ENCODE results near the gene EIF4B. TPM values are rescaled to one million over a fixed set of nuclear protein-coding genes. Genes with fewer than 3 reads are reported as not detected.

EIF4B gene
- 104 TPM for polyA plus RNA-seq

DNA sequence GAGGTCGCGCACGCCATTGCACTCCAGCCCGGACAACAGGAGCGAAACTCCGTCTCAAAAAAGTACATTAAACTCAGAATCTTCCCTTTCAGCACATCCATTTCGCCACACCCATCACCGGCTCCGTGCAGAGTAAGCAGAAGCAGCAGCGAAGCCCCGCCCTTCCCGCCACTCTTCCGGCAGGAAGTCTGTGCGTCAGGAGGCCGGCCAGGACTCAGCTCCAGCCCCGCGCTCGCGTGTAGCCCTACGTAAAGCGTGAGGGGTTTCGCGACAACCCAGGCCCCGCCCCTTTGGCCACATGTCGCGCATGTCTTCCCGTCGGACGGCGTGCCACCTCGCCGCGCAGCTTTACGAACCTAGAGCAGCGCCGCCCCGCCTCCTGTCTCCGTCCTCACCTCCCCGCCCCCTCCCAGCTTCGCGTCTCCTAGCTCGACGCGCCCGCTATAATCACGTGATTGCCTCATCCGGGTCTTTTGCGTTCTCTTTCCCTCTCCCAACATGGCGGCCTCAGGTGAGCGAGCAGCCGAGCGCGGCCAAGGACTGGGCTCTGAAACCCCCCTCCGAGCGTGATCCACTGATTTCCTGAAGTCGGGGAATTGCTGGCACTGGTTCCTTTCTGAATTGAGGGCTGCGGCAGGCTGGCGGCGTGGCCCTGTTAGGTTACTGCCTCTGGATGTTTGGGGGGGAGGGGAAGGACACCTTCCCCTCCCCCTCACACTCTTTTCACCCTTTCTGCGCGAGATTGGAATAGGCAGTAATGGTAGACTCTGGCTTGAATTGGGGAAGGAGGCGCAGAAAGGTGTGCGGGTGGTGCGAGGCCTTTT is at the start of gene EIF4B:
TSS of gene EIF4B (plus strand) at position 471 of the 824 bp plus-strand sequence. CDS start at position 499, 28 bp downstream.
- peaks cover 4% of the 10 kb centered on the region for H3K36me3 Mint-ChIP-seq
- H3K4me1 Mint-ChIP-seq = peaks cover 36 to 37% (median 36%) of the 10 kb centered on the region in 3 donors

DNA sequence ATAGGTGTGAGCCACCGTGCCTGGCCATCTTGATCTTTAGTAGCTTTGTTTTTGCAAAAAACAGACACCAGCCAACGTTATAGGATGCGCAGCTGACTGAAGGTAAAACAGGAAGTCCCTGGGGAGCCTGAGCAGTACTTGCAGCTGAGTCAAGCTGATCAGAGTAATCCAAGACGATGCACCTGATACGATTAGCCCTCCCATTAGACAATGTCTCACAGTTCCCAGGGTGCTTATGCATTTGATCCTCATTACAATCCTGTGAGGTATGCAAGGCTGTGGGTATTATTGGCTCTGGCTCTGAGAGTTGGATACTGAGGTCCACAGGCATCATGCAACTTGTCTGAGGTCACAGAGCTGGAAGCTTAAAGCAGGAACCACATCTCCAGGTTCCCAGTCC is 49.3 kb upstream of the EIF4B start:
- H3K27ac Mint-ChIP-seq = no peak overlapping the region
- no peak overlapping the region for H3K4me3 Mint-ChIP-seq
- H3K9me3 Mint-ChIP-seq = no peaks in the 10 kb centered on the region
- H3K27me3 Mint-ChIP-seq = peaks cover 2% of the 10 kb centered on the region
- no peaks in the 10 kb centered on the region for H3K4me1 Mint-ChIP-seq
- H3K36me3 Mint-ChIP-seq = no peaks in the 10 kb centered on the region

More for the DNA sequence above, at the start of gene EIF4B:
- Mint-ChIP-seq H3K27ac (peak within 1 kb of the TSS; percentile 99 to 100 (median 100)), H3K4me3 (peak within 1 kb of the TSS; percentile 97 to 99 (median 98)), H3K9me3 (no peaks in the 10 kb centered on the region), H3K27me3 (no peaks in the 10 kb centered on the region)

GRCh38 chr12:52964556-52965336 is 41.5 kb upstream of the EIF4B start:
- Mint-ChIP-seq H3K27ac (no peak overlapping the region), H3K27me3 (peaks cover 14% of the 10 kb centered on the region), H3K36me3 (no peaks in the 10 kb centered on the region), H3K4me1 (no peaks in the 10 kb centered on the region), H3K9me3 (no peaks in the 10 kb centered on the region), H3K4me3 (peak overlapping the region in 1 of 4 donors; percentile 43)

GRCh38 chr12:52965337-52965731 is 40.9 kb upstream of the EIF4B start:
- no peaks in the 10 kb centered on the region for H3K4me1 Mint-ChIP-seq
- no peak overlapping the region for H3K27ac Mint-ChIP-seq
- peaks cover 12% of the 10 kb centered on the region for H3K27me3 Mint-ChIP-seq
- no peak overlapping the region for H3K4me3 Mint-ChIP-seq
- H3K9me3 Mint-ChIP-seq = no peaks in the 10 kb centered on the region
- no peaks in the 10 kb centered on the region for H3K36me3 Mint-ChIP-seq

- Mint-ChIP-seq H3K9me3 (no peaks in the 10 kb centered on the region), H3K27ac (no peak overlapping the region), H3K4me3 (no peak overlapping the region), H3K4me1 (peaks cover 0 to 2% (median 0%) of the 10 kb centered on the region in 3 donors), H3K36me3 (no peaks in the 10 kb centered on the region), H3K27me3 (peaks cover 5% of the 10 kb centered on the region)
These were observed 37.0 kb upstream of the EIF4B start for GRCh38 chr12:52969166-52969795.

- Mint-ChIP-seq H3K27ac (no peak overlapping the region), H3K9me3 (no peaks in the 10 kb centered on the region)
These were observed 36.3 kb upstream of the EIF4B start for GRCh38 chr12:52969828-52970569.

DNA sequence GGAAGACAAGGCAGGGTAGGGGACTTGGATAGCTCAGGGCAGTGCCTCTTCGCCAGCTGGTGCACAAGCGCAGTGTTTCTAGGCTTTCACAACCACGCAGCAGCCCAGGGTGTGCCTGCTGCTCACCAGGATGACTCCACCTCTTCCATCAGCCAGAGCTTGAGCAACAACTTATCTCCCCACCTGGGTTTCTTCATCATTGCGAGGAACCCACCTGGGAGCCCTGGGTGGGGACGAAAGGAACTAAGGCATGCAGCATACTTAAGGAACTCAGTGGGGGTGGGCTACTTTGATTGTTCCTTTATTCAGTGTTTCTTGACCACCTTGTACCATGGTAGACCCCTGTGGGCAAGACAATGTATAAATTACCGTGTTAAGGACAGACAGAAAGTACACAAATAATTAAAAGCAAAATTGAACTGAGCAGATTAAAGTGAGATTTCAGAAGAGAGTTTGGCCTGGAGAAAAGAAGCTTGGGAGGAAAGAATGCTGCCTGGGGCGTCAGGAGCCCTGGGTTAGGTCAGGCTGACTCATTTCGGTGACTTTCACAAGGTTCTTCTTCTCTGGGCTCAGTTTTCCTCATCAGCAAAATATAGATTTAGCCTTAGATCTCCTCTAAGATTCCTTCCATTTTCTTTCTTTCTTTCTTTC is 34.5 kb upstream of the EIF4B start:
- Mint-ChIP-seq H3K4me1 (peaks cover 0 to 2% (median 0%) of the 10 kb centered on the region in 3 donors), H3K4me3 (no peak overlapping the region), H3K36me3 (no peaks in the 10 kb centered on the region), H3K27ac (no peak overlapping the region), H3K27me3 (peaks cover 3% of the 10 kb centered on the region), H3K9me3 (no peaks in the 10 kb centered on the region)

More at GRCh38 chr12:52969828-52970569, 36.3 kb upstream of the EIF4B start:
- Mint-ChIP-seq H3K4me3 (no peak overlapping the region), H3K36me3 (no peaks in the 10 kb centered on the region), H3K27me3 (peaks cover 3% of the 10 kb centered on the region), H3K4me1 (peaks cover 0 to 2% (median 0%) of the 10 kb centered on the region in 3 donors)

DNA sequence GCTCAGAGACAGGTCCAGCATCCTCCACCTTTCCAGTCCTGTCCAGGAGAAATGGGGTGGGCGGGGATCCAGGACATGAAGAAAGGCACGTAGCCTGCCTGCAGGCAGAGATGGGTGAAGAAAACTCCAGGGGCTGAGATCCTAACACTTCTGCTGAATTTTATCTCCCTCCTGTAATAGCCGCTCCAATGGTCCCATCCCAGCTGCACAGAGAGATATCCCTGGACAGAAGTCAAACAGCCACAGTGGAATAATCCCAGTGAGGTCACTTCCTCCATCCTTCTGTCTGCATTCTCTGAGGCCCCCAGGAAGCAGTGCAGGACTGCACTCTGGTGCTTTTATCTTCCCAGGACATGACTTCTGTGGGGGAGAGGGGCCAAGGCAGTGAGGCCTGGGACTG is 31.1 kb upstream of the EIF4B start:
- Mint-ChIP-seq H3K36me3 (no peaks in the 10 kb centered on the region), H3K9me3 (no peaks in the 10 kb centered on the region), H3K4me3 (no peak overlapping the region), H3K27me3 (peaks cover 20% of the 10 kb centered on the region), H3K4me1 (peaks cover 0 to 2% (median 0%) of the 10 kb centered on the region in 3 donors), H3K27ac (no peak overlapping the region)

- no peak overlapping the region for H3K27ac Mint-ChIP-seq
- H3K27me3 Mint-ChIP-seq = peaks cover 24% of the 10 kb centered on the region
- H3K4me3 Mint-ChIP-seq = no peak overlapping the region
- H3K9me3 Mint-ChIP-seq = no peaks in the 10 kb centered on the region
- H3K36me3 Mint-ChIP-seq = no peaks in the 10 kb centered on the region
- H3K4me1 Mint-ChIP-seq = peaks cover 0 to 2% (median 1%) of the 10 kb centered on the region in 3 donors
These were observed 30.3 kb upstream of the EIF4B start for GRCh38 chr12:52975820-52976573.

- H3K9me3 Mint-ChIP-seq = no peaks in the 10 kb centered on the region
These were observed 29.6 kb upstream of the EIF4B start for GRCh38 chr12:52976574-52977071.

GRCh38 chr12:52977170-52977569 is 29.1 kb upstream of the EIF4B start:
- Mint-ChIP-seq H3K9me3 (no peaks in the 10 kb centered on the region), H3K27me3 (peaks cover 25% of the 10 kb centered on the region), H3K27ac (no peak overlapping the region), H3K4me3 (no peak overlapping the region), H3K36me3 (no peaks in the 10 kb centered on the region), H3K4me1 (peaks cover 0 to 2% (median 0%) of the 10 kb centered on the region in 3 donors)

More at GRCh38 chr12:52976574-52977071, 29.6 kb upstream of the EIF4B start:
- Mint-ChIP-seq H3K4me3 (no peak overlapping the region), H3K4me1 (peaks cover 0 to 2% (median under 1%) of the 10 kb centered on the region in 3 donors), H3K27me3 (peaks cover 25% of the 10 kb centered on the region), H3K27ac (no peak overlapping the region), H3K36me3 (no peaks in the 10 kb centered on the region)

DNA sequence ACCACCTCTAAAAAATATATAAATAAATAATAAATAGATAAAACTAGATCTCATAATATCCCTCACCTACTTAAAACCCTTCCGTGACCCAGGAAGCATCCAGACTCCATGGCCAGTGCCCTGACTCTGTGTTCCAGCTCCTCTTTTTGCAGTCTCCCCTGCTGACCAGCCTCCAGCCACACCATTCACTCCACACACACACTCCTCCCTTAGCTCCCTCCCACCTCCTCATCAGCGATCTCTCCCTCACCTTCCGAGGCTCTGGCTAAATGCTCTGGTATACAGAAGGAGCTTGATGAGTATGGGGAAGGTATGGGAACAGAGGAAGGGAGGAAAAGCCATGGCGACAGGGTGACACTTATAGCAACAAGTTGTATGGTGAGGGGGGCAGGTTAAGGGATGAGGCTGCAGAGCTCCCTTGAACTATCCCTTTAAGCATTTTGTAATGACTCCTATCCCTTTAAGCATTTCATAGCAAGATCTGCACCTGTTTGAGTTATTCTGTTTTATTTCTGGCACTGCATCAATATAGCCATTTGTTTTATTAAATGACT is 26.1 kb upstream of the EIF4B start:
- Mint-ChIP-seq H3K36me3 (no peaks in the 10 kb centered on the region), H3K9me3 (no peaks in the 10 kb centered on the region), H3K27me3 (peaks cover 30% of the 10 kb centered on the region), H3K4me3 (no peak overlapping the region), H3K4me1 (peaks cover 0 to 2% (median 2%) of the 10 kb centered on the region in 3 donors), H3K27ac (no peak overlapping the region)
